DOHH2 (cell line): Measurements from ENCODE around the gene FBLN2.

Experiments used
- H3F3A ChIP-seq: fragments of 200-600 bp; sonication (generic), shearing (Covaris generic); 2 replicates; pipeline ENCODE4 v1.6.0; 2016; ENCODE audit warnings: antibody characterized with exemption, mild to moderate bottlenecking; ENCODE audit not compliant: control insufficient read depth, insufficient read depth
- H3K27ac ChIP-seq: fragments of 200-600 bp; sonication (generic); 2 replicates; pipeline ENCODE4 v1.5.1; 2014; ENCODE audit warnings: low read depth, mild to moderate bottlenecking, low read length, moderate library complexity
- H3K27me3 ChIP-seq: fragments of 200-600 bp; sonication (generic); 2 replicates; pipeline ENCODE4 v1.6.1; 2014; ENCODE audit warnings: mild to moderate bottlenecking, low read length, mixed read lengths; ENCODE audit not compliant: control insufficient read depth
- H3K36me3 ChIP-seq: fragments of 200-600 bp; sonication (generic); 2 replicates; pipeline ENCODE4 v1.6.1; 2014; ENCODE audit warnings: mild to moderate bottlenecking, low read length, moderate library complexity, mixed read lengths; ENCODE audit not compliant: control insufficient read depth
- H3K4me1 ChIP-seq: fragments of 200-600 bp; sonication (generic); 2 replicates; pipeline ENCODE4 v1.6.1; 2014; ENCODE audit warnings: mild to moderate bottlenecking, low read length, mixed read lengths; ENCODE audit not compliant: control insufficient read depth
- H3K4me2 ChIP-seq: fragments of 200-600 bp; sonication (generic); 2 replicates; pipeline ENCODE4 v1.6.0; 2014; ENCODE audit warnings: mild to moderate bottlenecking, low read length, moderate library complexity
- H3K4me3 ChIP-seq: fragments of 200-600 bp; sonication (generic); 2 replicates; pipeline ENCODE4 v1.5.1; 2014; ENCODE audit warnings: mild to moderate bottlenecking, low read length, mixed read lengths
- H3K79me2 ChIP-seq: fragments of 200-600 bp; sonication (generic); 2 replicates; pipeline ENCODE4 v1.6.1; 2014; ENCODE audit warnings: mild to moderate bottlenecking, low read length, mixed read lengths; ENCODE audit not compliant: control insufficient read depth
- H3K9me2 ChIP-seq: fragments of 200-600 bp; sonication (generic); replicated peaks from 2 replicates; pipeline ENCODE4 v1.6.1; 2014; ENCODE audit warnings: mild to moderate bottlenecking, low read length, mixed read lengths; ENCODE audit not compliant: control insufficient read depth
- H3K9me3 ChIP-seq: fragments of 200-600 bp; sonication (generic); 2 replicates; pipeline ENCODE4 v1.6.1; 2014; ENCODE audit warnings: antibody characterized with exemption, low read length, mixed read lengths; ENCODE audit not compliant: control insufficient read depth, insufficient read depth
- H4K20me1 ChIP-seq: fragments of 200-600 bp; sonication (generic); 2 replicates; pipeline ENCODE4 v1.6.0; 2014; ENCODE audit warnings: low read depth, mild to moderate bottlenecking, antibody characterized with exemption, low read length, moderate library complexity; ENCODE audit not compliant: control insufficient read depth, insufficient read depth
- EZH2phosphoT487 ChIP-seq: fragments of 200-600 bp; sonication (generic); IDR thresholded peaks from 2 replicates; pipeline ENCODE4 v1.6.1; 2017; ENCODE audit warnings: borderline replicate concordance, mild to moderate bottlenecking, antibody characterized with exemption, low read length, moderate library complexity, mixed read lengths
- TF ChIP-seq, protein P1 (sequence below): fragments of 200-600 bp; sonication (generic); IDR thresholded peaks from one replicate; pipeline ENCODE4 v1.5.1; 2014; ENCODE audit warnings: antibody characterized with exemption, mild to moderate bottlenecking, low read depth, low read length; ENCODE audit not compliant: poor library complexity, severe bottlenecking

Gene FBLN2

DNA sequence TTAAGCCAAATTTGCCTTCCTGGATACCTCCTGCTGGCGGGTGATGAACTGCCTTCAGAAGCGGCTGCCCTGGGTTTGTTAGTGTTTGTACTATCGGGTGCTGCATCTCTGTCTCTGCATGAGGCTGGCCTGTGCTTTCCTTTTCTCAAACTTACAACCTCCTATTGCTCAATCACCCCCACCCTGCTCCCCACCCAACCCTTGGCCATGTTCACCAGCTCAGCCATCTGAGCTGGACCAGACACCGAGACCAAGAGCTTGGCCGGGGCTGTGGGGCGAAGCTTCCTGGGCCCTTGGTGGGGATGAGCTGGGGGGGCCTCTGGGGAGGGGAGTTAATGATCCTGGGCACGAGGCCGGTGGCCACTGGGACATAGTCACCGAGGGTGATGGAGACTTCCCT is 16.8 kb upstream of the FBLN2 start:
- no peaks in the 10 kb centered on the region; the same call in 1 of the 2 replicates for H3K4me1 ChIP-seq
- H3K27me3 ChIP-seq: peaks cover 5% of the 10 kb centered on the region; the same call in 1 of the 2 replicates

DNA sequence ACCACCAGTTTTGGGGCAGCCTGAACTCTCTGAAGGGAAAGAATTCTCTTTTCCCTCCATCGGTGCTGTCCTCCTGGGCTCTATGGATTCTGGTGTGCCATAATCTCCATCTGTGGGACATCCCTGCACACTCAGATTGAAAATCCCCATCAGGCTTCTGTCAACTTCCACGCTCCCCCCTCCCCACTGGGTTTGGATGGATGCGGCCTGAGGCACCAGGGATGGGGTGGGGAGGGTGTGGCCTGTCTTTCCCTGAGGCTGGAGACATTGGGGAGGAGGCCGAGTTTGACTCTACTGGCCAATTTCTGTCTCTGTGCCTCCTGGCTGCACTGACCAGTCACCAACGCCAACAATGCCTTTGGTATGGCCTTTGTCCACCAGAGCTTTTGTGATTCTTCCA is 16.3 kb upstream of the FBLN2 start:
- TF ChIP-seq, protein P1, sequence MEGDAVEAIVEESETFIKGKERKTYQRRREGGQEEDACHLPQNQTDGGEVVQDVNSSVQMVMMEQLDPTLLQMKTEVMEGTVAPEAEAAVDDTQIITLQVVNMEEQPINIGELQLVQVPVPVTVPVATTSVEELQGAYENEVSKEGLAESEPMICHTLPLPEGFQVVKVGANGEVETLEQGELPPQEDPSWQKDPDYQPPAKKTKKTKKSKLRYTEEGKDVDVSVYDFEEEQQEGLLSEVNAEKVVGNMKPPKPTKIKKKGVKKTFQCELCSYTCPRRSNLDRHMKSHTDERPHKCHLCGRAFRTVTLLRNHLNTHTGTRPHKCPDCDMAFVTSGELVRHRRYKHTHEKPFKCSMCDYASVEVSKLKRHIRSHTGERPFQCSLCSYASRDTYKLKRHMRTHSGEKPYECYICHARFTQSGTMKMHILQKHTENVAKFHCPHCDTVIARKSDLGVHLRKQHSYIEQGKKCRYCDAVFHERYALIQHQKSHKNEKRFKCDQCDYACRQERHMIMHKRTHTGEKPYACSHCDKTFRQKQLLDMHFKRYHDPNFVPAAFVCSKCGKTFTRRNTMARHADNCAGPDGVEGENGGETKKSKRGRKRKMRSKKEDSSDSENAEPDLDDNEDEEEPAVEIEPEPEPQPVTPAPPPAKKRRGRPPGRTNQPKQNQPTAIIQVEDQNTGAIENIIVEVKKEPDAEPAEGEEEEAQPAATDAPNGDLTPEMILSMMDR: no peak
- no peak for TF ChIP-seq EZH2phosphoT487
- Histone ChIP-seq H3K27ac (no peak overlapping the region), H3K4me2 (no peak overlapping the region), H4K20me1 (no peaks in the 10 kb centered on the region), H3F3A (no peaks in the 10 kb centered on the region), H3K9me3 (no peaks in the 10 kb centered on the region), H3K4me3 (no peak overlapping the region), H3K27me3 (peaks cover 5% of the 10 kb centered on the region; the same call in 1 of the 2 replicates), H3K36me3 (no peaks in the 10 kb centered on the region), H3K79me2 (no peaks in the 10 kb centered on the region), H3K4me1 (no peaks in the 10 kb centered on the region; the same call in 1 of the 2 replicates), H3K9me2 (no peaks in the 10 kb centered on the region)

More for the DNA sequence above, 16.8 kb upstream of the FBLN2 start:
- TF ChIP-seq, protein P1: no peak
- no peak for TF ChIP-seq EZH2phosphoT487
- Histone ChIP-seq H3K9me2 (no peaks in the 10 kb centered on the region), H3K4me3 (no peak overlapping the region), H3K4me2 (no peak overlapping the region), H3F3A (no peaks in the 10 kb centered on the region), H3K27ac (no peak overlapping the region), H4K20me1 (no peaks in the 10 kb centered on the region), H3K79me2 (no peaks in the 10 kb centered on the region), H3K36me3 (no peaks in the 10 kb centered on the region), H3K9me3 (no peaks in the 10 kb centered on the region)

DNA sequence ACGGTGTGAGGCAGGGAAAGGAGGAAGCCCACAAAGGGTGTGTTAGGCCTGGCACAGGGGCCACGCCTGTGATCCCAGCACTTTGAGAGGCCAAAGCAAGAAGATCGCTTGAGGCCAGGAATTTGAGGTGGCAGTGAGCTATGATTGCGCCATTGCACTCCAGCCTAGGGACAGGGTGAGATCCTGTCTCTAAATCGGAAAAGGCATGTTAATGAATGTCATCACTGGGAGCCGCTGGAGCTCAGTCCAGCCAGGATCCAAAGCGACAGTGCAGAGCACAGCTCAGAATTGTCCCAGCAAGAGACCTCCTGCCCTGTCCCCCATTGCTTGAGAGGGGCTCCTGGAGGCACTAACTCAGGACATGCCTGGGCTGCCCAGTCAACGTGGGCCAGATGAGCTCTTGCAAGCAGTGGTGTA is 15.0 kb upstream of the FBLN2 start:
- H3K79me2 ChIP-seq: no peaks in the 10 kb centered on the region
- no peak overlapping the region for H3K4me3 ChIP-seq
- no peaks in the 10 kb centered on the region for H3K36me3 ChIP-seq
- no peak overlapping the region for H3K27ac ChIP-seq
- H3F3A ChIP-seq: no peaks in the 10 kb centered on the region
- TF ChIP-seq, protein P1: no peak
- no peak for TF ChIP-seq EZH2phosphoT487
- H3K4me1 ChIP-seq: no peaks in the 10 kb centered on the region; the same call in 1 of the 2 replicates
- no peaks in the 10 kb centered on the region for H3K27me3 ChIP-seq
- H3K9me3 ChIP-seq: no peaks in the 10 kb centered on the region
- no peaks in the 10 kb centered on the region for H3K9me2 ChIP-seq
- H3K4me2 ChIP-seq: no peak overlapping the region
- H4K20me1 ChIP-seq: no peaks in the 10 kb centered on the region

DNA sequence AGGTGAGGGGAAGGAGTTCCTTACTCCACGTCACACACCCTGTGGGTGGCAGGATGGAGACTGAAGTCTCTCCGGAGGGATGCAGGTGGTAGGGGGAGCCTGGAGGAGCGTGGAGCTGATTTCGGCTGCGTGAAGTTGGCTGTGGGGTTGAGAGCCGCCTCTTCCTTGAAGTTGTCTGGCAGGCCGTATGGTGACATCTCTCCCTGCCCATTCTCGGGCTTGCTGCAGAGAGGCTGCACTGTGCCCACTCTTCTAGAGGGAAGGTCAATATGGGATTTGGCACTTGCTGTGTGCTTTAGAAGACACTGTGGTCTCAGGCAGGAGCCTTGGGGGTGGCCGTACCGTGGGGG is 13.4 kb upstream of the FBLN2 start:
- Histone ChIP-seq H3K4me3 (no peak overlapping the region), H3F3A (no peaks in the 10 kb centered on the region), H3K9me3 (no peaks in the 10 kb centered on the region), H4K20me1 (no peaks in the 10 kb centered on the region), H3K79me2 (no peaks in the 10 kb centered on the region), H3K27me3 (no peaks in the 10 kb centered on the region), H3K36me3 (no peaks in the 10 kb centered on the region), H3K4me1 (no peaks in the 10 kb centered on the region; the same call in 1 of the 2 replicates), H3K27ac (no peak overlapping the region), H3K9me2 (no peaks in the 10 kb centered on the region), H3K4me2 (no peak overlapping the region)
- TF ChIP-seq, protein P1: no peak
- TF ChIP-seq EZH2phosphoT487: no peak
